Choroid plexus epithelial cell (primary cell): ENCODE measurements around the gene ARHGAP18.

ENCODE experiments used
- DNase-seq: peaks from one replicate; pipeline ENCODE4 v3.0.0-alpha.2; 2010; ENCODE audit warnings: low read depth
- H3K4me3 ChIP-seq: 2 replicates; pipeline ENCODE4 v1.5.1; 2011; ENCODE audit warnings: low read depth, mild to moderate bottlenecking, control low read depth, low read length, moderate library complexity
- CTCF ChIP-seq: conservative IDR thresholded peaks from 2 replicates; pipeline ENCODE4 v1.5.1; 2011; ENCODE audit warnings: low read depth, mild to moderate bottlenecking, control low read depth, inconsistent platforms, low read length, moderate library complexity

The ARHGAP18 gene

GRCh38 chr6:129607581-129608186 lies 102.3 kb downstream of the ARHGAP18 start:
- peak; percentile 47 for DNase-seq
- H3K4me3 ChIP-seq, result no peak overlapping the region
- TF ChIP-seq CTCF, result no peak

GRCh38 chr6:129606664-129607063 lies 103.3 kb downstream of the ARHGAP18 start:
- TF ChIP-seq CTCF, result no peak
- H3K4me3 ChIP-seq, result no peak overlapping the region
- DNase-seq, result peak; percentile 65

DNA sequence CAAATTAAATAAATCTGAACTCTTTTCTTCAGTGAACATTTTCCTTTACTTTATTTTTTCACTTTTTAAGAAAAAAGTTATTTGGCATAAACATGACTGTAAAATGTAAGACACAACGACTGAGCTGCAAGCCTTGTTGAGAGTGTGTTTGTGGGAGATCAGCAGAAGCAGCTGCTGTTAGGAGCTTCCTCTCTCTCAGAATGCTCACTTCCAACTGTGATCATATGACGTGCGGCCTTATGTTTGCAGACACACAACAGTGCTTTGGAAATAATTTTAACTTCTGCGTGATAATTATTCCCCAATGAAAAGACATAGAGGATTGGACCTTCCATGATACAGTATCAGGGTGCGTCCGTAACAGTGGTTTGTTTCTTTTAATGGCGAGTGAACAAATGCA lies 104.0 kb downstream of the ARHGAP18 start:
- no peak for TF ChIP-seq CTCF
- no peak overlapping the region for H3K4me3 ChIP-seq
- no peak for DNase-seq

GRCh38 chr6:129605095-129605494 lies 104.9 kb downstream of the ARHGAP18 start:
- H3K4me3 ChIP-seq, result no peak overlapping the region
- no peak for TF ChIP-seq CTCF
- no peak for DNase-seq

GRCh38 chr6:129604321-129604720 lies 105.7 kb downstream of the ARHGAP18 start:
- TF ChIP-seq CTCF, result no peak
- DNase-seq, result no peak
- no peak overlapping the region for H3K4me3 ChIP-seq

- H3K4me3 ChIP-seq, result no peak overlapping the region
- no peak for TF ChIP-seq CTCF
- DNase-seq, result no peak
Measured at GRCh38 chr6:129603741-129604140, 106.2 kb downstream of the ARHGAP18 start.

DNA sequence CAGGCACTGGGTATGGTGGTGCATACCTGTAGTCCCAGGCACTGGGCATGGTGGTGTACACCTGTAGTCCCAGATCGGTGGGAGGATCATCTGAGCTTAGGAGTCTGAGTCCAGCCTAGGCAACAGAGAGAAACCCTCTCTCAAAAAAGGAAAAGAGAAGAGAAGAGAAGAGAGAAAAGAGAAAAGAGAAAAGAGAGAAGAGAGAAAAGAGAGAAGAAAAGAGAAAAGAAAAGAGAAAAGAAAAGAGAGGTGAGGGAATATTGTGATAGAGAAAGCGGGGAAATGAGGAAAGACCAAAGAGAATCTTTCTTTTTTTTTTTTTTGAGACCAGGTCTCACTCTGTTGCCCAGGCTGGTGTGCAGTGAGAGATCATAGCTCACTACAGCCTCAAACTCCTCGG lies 108.7 kb downstream of the ARHGAP18 start:
- no peak for TF ChIP-seq CTCF
- DNase-seq, result no peak
- no peak overlapping the region for H3K4me3 ChIP-seq
